Measurements from ENCODE around the gene PDE3B.

- TF ChIP-seq CTCF (IDR thresholded peaks at IDR 0.05) (no peak), POLR2A (IDR thresholded peaks at IDR 0.05) (no peak)
Observed at GRCh38 chr11:14679662-14680061, 36.1 kb downstream of the PDE3B start.

Measured in adrenal gland (tissue), 5 donors.